HepG2 (cell line): ENCODE data around the gene SBK2. TPM values are rescaled to one million over a fixed set of nuclear protein-coding genes. Genes with fewer than 3 reads are reported as not detected.

Experiments
- BRF2 ChIP-seq: sonication (generic); formaldehyde crosslinking; IDR thresholded peaks from 2 replicates; pipeline ENCODE4 v1.8.1; 2022; ENCODE audit warnings: mild to moderate bottlenecking, missing genetic modification reagents
- CEBPZ ChIP-seq: IDR thresholded peaks from 2 replicates; pipeline ENCODE4 v1.6.1; 2012; ENCODE audit warnings: low read length, improper control_type of control experiment
- HNF4G ChIP-seq, 2 experiments: sonication (generic) in 1 of 2; formaldehyde crosslinking in 1 of 2; IDR thresholded peaks; 2 replicates each; pipeline versions ENCODE4 v1.4.0 to v1.6.1; 2011 to 2020; ENCODE audit warnings: borderline replicate concordance in 2 of 2, low read depth in 2 of 2, mild to moderate bottlenecking in 2 of 2, low read length in 1 of 2, missing genetic modification reagents in 1 of 2, moderate library complexity in 1 of 2
- KLF13 ChIP-seq: sonication (generic); formaldehyde crosslinking; IDR thresholded peaks from 2 replicates; pipeline ENCODE4 v1.4.0; 2020; ENCODE audit warnings: mild to moderate bottlenecking, missing genetic modification reagents
- MED1 ChIP-seq: sonication (generic); formaldehyde crosslinking; IDR thresholded peaks from 2 replicates; pipeline ENCODE4 v1.4.0; 2020; ENCODE audit warnings: missing genetic modification reagents
- MIER2 ChIP-seq: IDR thresholded peaks from 2 replicates; pipeline ENCODE4 v1.6.1; 2016; ENCODE audit warnings: missing biosample characterization, missing genetic modification reagents
- MTF2 ChIP-seq: sonication (generic); formaldehyde crosslinking; IDR thresholded peaks from 2 replicates; pipeline ENCODE4 v1.5.0; 2020; ENCODE audit warnings: missing genetic modification reagents, borderline replicate concordance
- PHF5A ChIP-seq: IDR thresholded peaks from one replicate; pipeline ENCODE4 v1.6.1; 2018; ENCODE audit warnings: low read depth, missing genetic modification reagents; ENCODE audit not compliant: unreplicated experiment
- SNRNP70 ChIP-seq: fragments of 200-400 bp; formaldehyde crosslinking; IDR thresholded peaks from 2 replicates; pipeline ENCODE4 v1.6.1; 2017; ENCODE audit warnings: mild to moderate bottlenecking, low read depth, low read length, moderate library complexity
- SRSF1 ChIP-seq: fragments of 200-400 bp; formaldehyde crosslinking; optimal IDR thresholded peaks from 2 replicates; pipeline ENCODE3; 2017; ENCODE audit warnings: mild to moderate bottlenecking, low read depth, low read length, moderate library complexity
- TFDP2 ChIP-seq: sonication (generic); formaldehyde crosslinking; IDR thresholded peaks from 2 replicates; pipeline ENCODE4 v1.4.0; 2020; ENCODE audit warnings: missing genetic modification reagents
- TGIF2 ChIP-seq: IDR thresholded peaks from 2 replicates; pipeline ENCODE4 v1.6.1; 2016; ENCODE audit warnings: control low read depth, missing compliant biosample characterization
- ZFP91 ChIP-seq: sonication (generic); formaldehyde crosslinking; IDR thresholded peaks from 2 replicates; pipeline ENCODE4 v1.9.0; 2022; ENCODE audit warnings: missing genetic modification reagents, mild to moderate bottlenecking, borderline replicate concordance
- ZNF282 ChIP-seq: fragments of 450-650 bp; IDR thresholded peaks from 2 replicates; pipeline ENCODE4 v1.6.1; 2018; ENCODE audit not compliant: partially characterized antibody
- ZNF510 ChIP-seq: sonication (generic); formaldehyde crosslinking; IDR thresholded peaks from 2 replicates; pipeline ENCODE4 v1.4.0; 2020; ENCODE audit warnings: low read depth, mild to moderate bottlenecking, missing genetic modification reagents
- ZNF713 ChIP-seq: sonication (generic); formaldehyde crosslinking; IDR thresholded peaks from 2 replicates; pipeline ENCODE4 v1.4.0; 2020; ENCODE audit warnings: mild to moderate bottlenecking, missing genetic modification reagents
- ZNF839 ChIP-seq: sonication (generic); formaldehyde crosslinking; IDR thresholded peaks from 2 replicates; pipeline ENCODE4 v1.4.0; 2020; ENCODE audit warnings: missing genetic modification reagents, mild to moderate bottlenecking, borderline replicate concordance
- ZSCAN30 ChIP-seq: sonication (generic); formaldehyde crosslinking; IDR thresholded peaks from 2 replicates; pipeline ENCODE4 v1.5.0; 2020; ENCODE audit warnings: mild to moderate bottlenecking, missing genetic modification reagents
- polyA plus RNA-seq, 8 experiments: library from polyadenylated mRNA; depleted of rRNA in 3 of 8; stranded (reverse) in 7 of 8; unstranded in 1 of 8; fragments of >200 nt; fragmentation: Illumina TruSeq in 4 of 8; extraction: Trizol in 4 of 8; gene quantifications; 2 replicates each; pipeline versions ENCODE4 v1.2.1 to v1.2.3, GENCODE V29; 2011 to 2016; ENCODE audit warnings: low read depth in 4 of 8, missing spikeins in 1 of 8, mixed read lengths in 1 of 8; ENCODE audit not compliant: insufficient read depth in 1 of 8
- total RNA-seq, 5 experiments: library from RNA; depleted of rRNA; stranded (reverse); fragments of >200 nt; fragmentation: Illumina TruSeq; extraction: Trizol; gene quantifications; 2 replicates each; pipeline ENCODE4 v1.2.3, GENCODE V29; 2016; ENCODE audit warnings: low read depth in 1 of 5
- TF ChIP-seq, protein P1 (sequence below): sonication (generic); formaldehyde crosslinking; conservative IDR thresholded peaks from 2 replicates; pipeline ENCODE4 v1.4.0; 2020; ENCODE audit warnings: missing genetic modification reagents

Gene SBK2
- total and polyA plus RNA-seq, 2 of the 13 experiments (the other 11 are each of a cell fraction or from before 2014, with no cell fraction given) = 0.24 TPM; not detected in 1

DNA sequence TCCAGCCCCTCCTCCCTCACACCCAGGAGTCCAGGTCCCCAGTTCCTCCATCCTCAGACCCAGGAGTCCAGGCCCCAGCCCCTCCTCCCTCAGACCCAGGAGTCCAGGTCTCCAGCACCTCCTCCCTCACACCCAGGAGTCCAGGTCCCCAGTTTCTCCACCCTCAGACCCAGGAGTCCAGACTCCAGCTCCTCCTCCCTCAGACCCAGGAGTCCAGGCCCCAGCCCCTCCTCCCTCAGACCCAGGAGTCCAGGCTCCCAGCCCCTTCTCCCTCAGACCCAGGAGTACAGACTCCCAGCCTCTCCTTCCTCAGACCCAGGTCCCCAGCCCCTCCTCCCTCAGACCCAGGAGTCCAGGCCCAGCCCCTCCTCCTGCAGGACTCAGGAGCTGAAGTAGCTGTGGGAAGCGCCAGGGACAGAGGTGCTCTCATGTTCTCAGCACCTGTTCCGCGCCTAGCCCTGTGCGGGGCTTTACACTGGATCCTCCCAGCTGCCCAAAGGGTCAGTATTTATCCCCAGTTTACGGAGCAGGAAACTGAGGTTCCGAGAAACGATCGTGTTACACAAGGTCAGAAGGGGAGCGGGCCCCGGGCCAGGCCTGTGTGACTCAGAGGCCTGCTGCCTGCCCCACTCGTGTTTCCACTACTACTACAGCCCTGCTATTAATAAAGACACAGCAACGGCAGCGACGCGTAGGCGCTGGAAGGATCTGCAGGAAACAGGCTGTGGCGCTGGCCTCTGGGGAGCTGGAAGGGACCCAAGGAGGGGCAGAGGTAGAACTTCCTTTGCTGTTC is 10.1 kb upstream of the SBK2 start (continued):
- TF ChIP-seq MTF2 (CRISPR knock-in tag) (no peak), ZNF510 (CRISPR knock-in tag) (no peak), SNRNP70 (no peak), ZNF282 (no peak), KLF13 (CRISPR knock-in tag) (no peak), ZNF713 (CRISPR knock-in tag) (no peak), HNF4G (IDR thresholded peaks at IDR 0.05; ENCODE audit: borderline replicate concordance, low read depth, low read length) (no peak), HNF4G (CRISPR knock-in tag; IDR thresholded peaks at IDR 0.05; ENCODE audit: borderline replicate concordance, low read depth) (no peak), SRSF1 (no peak), ZNF839 (CRISPR knock-in tag) (no peak), PHF5A (CRISPR knock-in tag) (no peak), TFDP2 (no peak), TGIF2 (0 out of 2 replicates have a peak, but pooled peaks have one; percentile 24), ZFP91 (CRISPR knock-in tag) (0 out of 2 replicates have a peak, but pooled peaks have one; percentile 38), MIER2 (no peak), CEBPZ (no peak), MED1 (CRISPR knock-in tag) (no peak), ZSCAN30 (no peak), BRF2 (CRISPR knock-in tag) (no peak)
- TF ChIP-seq, protein P1, sequence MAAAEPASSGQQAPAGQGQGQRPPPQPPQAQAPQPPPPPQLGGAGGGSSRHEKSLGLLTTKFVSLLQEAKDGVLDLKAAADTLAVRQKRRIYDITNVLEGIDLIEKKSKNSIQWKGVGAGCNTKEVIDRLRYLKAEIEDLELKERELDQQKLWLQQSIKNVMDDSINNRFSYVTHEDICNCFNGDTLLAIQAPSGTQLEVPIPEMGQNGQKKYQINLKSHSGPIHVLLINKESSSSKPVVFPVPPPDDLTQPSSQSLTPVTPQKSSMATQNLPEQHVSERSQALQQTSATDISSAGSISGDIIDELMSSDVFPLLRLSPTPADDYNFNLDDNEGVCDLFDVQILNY (CRISPR knock-in tag) = no peak
